NCI-H2107 (cell line): ENCODE data around the gene CPNE2.
"Not testable (repeated sequence)": the region's sequence is repeated elsewhere in the genome, so short reads cannot be mapped to it uniquely, and the experiment has no call there.

Experiments
- DNase-seq: peaks from one replicate; lab custom pipeline; 2025; lab: John Stamatoyannopoulos, UW

CPNE2 gene

GRCh38 chr16:57098188-57098841 lies 5.9 kb downstream of the CPNE2 start:
- no peak for DNase-seq

DNA sequence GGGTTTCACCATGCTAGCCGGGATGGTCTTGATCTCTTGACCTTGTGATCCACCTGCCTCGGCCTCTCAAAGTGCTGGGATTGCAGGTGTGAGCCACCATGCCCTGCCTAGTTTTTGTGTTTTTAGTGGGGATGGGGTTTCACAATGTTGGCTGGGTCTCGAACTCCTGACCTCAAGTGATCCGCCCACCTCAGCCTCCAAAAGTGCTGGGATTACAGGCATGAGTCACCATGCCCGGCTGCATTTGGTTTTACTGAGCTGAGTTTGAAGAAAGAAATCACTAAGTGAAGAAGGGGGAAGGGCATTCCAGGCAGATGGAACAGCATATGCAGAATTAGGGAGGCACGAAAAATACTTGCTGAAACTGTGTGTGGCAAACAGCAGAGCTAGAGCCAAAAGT lies 7.6 kb downstream of the CPNE2 start:
- not testable (repeated sequence) for DNase-seq

- no peak for DNase-seq
Observed at GRCh38 chr16:57100445-57100844, 8.1 kb downstream of the CPNE2 start.

DNA sequence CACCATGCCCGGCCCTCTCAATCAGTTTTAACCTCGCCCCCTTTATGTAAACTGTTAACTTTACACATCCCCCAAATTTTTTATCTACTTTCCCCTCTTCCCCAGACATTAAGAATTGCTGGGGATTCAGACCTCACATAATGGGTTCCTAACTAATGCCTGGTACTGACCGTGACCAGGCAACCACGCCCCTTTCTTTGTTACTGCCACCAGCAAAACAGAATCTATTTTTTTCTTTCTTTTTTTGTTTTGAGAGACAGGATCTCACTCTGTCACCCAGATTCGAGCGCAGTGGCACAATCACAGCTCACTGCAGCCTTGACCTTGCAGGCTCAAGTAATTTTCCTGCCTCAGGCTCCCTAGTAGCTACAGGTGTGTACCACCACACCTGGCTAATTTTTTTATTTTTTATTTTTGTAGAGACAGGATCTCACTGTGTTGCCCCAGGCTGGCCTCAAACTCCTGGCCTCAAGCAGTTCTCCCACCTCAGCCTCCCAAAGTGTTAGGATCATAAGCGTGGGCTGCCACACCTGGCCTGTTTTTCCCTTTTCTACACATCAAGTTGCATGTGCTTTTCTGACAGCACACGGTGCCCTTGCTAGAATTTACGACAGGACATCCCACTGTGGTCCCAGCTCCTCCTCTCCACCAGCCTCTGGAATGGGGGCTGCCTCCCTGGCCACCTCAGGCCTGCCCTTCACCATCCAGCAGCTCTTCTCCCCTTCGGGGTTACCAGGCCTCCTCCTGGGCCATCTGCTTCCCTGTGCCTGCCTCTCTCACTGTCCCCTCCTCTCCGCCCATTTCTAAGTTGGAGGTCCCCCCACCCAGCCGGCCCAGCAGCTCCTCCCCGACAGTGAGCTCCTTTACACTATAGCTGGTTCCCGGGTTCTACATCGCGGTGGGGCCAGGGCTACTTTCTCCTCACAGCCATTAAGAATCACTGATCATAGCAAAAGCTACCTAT lies 10.8 kb downstream of the CPNE2 start:
- DNase-seq, result no peak

GRCh38 chr16:57104706-57105105 lies 12.3 kb downstream of the CPNE2 start:
- no peak for DNase-seq

GRCh38 chr16:57105184-57105583 lies 12.8 kb downstream of the CPNE2 start:
- DNase-seq, result no peak

DNA sequence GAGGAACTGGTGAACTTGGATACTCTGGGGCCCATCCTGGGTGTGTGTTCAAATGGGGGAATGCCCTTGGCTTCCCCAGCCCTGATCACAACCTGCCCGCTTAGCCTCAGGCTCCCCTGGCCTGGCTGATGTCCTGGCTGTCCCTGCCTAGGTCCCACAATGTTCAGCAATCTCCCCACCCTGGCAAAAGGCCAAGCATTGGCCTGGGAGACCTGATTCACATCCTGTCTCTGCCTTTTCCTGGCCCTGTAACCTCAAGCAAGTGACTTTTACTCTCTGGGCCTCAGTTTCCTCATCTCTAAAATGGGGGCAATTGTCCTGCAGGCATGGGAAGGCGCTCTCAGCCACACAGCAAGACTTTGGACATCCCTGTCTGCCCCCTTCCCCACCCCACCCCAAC lies 14.4 kb downstream of the CPNE2 start:
- DNase-seq, result no peak

GRCh38 chr16:57107321-57107922 lies 15.0 kb downstream of the CPNE2 start:
- no peak for DNase-seq

GRCh38 chr16:57108432-57108831 lies 16.0 kb downstream of the CPNE2 start:
- no peak for DNase-seq

DNA sequence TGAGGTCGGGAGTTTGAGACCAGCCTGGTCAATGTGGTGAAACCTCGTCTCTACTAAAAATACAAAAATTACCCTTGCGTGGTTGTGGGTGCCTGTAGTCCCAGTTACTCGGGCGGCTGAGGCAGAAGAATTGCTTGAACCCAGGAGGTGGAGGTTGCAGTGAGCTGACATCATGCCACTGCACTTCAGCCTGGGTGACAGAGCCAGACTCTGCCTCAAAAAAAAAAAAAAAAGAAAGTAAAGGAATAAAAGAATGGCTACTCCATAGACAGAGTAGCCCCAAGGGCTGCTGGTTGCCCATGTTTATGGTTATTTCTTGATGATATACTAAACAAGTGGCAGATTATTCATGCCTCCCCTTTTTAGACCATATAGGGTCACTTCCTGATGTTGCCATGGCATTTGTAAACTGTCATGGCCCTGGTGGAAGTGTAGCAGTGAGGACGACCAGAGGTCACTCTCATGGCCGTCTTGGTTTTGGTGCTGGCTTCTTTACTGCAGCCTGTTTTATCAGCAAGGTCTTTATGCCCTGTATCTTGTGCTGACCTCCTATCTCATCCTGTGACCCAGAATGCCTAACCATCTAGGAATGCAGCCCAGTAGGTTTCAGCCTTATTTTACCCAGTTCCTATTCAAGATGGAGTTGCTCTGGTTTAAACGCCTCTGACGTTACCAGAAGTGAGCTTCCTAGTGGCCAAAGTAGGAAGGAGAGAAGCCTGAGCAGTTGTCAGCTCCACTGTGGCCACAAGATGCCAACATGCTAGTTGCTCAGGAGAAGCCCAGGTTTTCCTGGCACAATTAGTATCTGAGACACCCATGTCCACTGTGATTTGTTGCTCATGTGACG lies 17.1 kb downstream of the CPNE2 start:
- not testable (repeated sequence) for DNase-seq

DNA sequence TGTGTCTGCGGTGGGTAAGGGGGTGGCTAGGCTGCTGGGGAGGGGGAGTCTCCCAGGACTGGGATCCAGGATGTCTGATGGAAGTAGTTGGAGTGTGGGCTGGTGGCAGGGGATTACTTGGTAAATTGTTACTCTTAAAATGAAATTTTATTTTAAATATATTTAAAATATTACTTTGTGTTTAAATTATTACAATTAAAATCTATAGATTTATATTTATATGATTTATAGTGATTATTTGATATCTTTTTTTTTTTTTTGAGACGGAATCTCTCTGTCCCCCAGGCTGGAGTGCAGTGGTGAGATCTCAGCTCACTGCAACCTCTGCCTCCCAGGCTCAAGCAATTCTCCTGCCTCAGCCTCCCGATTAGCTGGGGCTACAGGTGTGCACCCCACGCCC lies 18.6 kb downstream of the CPNE2 start:
- DNase-seq, result no peak

- no peak for DNase-seq
Observed at GRCh38 chr16:57111420-57111819, 19.0 kb downstream of the CPNE2 start.

DNA sequence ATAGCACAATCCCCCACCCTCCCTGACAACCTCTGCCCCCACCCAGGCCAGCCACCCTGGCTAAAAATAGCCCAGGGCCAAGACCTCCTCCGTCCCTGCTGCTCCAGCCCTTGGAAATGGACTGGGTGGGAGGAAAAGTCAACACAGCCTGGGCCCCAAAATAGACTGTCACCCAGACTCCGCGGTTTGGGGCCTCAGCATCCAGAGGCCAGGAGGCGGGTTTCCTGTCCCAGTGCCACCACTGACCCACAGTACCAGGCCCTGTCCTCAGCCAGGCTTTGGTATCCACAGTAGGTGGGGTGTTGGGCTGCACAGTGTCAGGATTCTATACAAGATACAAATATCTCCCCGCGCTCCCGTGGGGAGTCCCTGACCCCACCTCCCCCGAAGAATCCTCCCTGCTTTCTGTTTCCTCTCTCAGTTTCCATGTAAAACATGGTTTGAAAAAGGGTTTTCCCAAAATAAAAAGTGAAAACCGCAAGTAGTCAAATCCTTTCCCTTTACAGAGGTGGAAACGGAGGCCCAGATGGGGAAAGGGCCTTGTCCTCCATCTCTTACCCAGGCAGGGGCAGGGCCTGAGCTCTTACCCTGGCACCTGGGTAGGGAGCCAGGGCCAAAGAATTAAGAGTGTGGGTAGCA lies 20.1 kb downstream of the CPNE2 start:
- DNase-seq, result no peak

GRCh38 chr16:57113042-57113453 lies 20.7 kb downstream of the CPNE2 start:
- no peak for DNase-seq

- DNase-seq, result no peak
Observed at GRCh38 chr16:57113664-57114063, 21.3 kb downstream of the CPNE2 start.

DNA sequence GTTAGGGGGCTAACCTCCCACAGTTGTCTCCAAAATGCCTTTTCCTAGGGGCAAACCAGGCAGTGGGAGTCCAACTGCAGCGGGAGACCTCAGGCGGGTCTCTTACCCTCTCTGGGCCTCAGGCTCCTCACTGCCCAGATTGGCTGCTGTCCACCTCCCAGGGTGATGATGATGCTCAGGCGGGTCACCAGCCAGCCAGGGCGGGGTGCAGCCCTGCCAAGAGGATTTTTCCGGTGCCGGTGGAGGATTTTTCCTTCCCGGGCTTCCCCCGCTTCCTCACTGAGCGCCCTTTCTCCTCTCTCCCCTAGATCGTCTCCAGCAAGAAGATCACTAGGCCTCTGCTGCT lies 22.8 kb downstream of the CPNE2 start:
- DNase-seq, result no peak

GRCh38 chr16:57115514-57116182 lies 23.3 kb downstream of the CPNE2 start:
- no peak for DNase-seq

- no peak for DNase-seq
Observed at GRCh38 chr16:57118461-57119084, 26.2 kb downstream of the CPNE2 start.

DNA sequence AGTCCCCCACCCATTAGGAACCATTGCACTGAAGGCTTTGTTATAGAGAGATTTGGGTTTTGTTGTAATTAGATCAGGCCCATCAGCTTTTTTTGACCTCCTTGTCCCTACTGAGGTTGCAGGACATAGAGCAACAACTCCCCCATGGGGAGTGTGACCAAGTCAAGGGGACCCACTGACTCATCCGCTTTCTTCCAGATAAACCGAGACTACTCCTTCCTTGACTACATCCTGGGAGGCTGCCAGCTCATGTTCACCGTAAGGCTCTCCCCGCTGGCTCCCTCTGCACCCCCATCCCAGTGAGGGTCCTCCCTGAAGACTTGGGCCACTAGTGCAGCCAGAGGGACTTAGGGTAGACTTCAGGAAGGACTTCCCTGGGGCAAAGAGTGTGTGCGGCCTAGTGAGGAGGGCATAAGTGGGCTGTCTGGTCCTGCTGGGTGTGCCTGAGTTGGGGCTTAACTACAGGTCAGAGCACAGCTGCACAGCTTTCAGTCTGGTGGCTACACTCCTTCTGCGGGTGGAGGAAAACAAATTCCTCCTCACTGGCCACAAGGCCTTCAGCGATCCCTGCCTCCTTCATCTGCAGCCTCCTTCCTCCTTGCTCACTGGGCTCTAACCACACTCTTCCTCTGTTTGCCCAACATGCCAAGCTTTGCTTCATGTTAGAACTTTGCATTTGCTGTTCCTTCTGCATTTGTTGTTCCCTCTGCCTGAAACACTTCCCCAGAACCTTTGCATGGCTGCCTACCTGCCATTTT lies 31.0 kb downstream of the CPNE2 start:
- no peak for DNase-seq
